Measurements from ENCODE around the gene MRPS10. TPM values are rescaled to one million over a fixed set of nuclear protein-coding genes. Genes with fewer than 3 reads are reported as not detected.
"Not testable (repeated sequence)": the region's sequence is repeated elsewhere in the genome, so short reads cannot be mapped to it uniquely, and the experiment has no call there.

The MRPS10 gene
- total RNA-seq, 1 experiment from 2014 or later = 95.1 TPM

DNA sequence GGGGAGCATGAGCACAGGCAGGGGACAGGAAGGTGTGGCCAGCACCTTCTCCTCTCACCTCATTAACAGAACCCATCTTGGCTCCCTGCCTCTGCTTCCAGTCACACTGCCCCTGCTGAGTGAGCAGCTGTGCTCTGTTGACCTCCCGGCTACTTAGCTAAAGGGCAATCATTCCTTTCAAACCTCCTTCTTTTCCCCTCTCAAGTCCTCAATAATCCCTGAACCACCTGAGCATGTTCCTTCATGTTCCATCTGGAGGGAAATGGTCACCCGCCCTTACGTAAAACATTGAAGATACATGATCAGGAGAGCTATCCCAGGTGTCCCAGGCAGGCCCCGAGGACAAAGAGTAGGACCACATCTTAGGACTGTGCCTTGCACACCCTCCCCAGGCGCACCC lies 21.7 kb upstream of the MRPS10 start:
- DNase-seq (ENCODE audit: low spot score) = peak; percentile 51

GRCh38 chr6:42237857-42238256 lies 20.2 kb upstream of the MRPS10 start:
- DNase-seq (ENCODE audit: low spot score) = no peak

- no peak for DNase-seq (ENCODE audit: low spot score)
Measured at GRCh38 chr6:42236682-42237473, 19.2 kb upstream of the MRPS10 start.

DNA sequence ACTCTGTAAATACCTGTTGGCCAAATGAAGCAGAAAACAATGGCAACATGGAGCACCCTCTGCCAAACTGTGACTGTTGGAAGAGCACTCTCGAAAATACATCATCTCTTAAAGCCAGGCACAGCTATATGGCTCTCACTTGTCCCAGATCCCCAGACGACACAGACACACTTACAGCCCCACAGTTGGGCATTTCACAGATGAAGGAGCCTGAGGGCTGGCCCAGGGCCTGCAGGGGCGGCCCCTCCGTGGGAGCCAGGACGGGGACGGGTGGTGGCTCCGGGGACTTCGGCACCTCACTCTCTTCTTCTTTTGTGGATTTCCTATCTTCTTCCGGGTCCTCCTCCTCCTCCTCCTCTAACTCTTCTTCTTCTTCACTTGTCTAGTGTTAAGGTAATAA lies 18.4 kb upstream of the MRPS10 start:
- no peak for DNase-seq (ENCODE audit: low spot score)

DNA sequence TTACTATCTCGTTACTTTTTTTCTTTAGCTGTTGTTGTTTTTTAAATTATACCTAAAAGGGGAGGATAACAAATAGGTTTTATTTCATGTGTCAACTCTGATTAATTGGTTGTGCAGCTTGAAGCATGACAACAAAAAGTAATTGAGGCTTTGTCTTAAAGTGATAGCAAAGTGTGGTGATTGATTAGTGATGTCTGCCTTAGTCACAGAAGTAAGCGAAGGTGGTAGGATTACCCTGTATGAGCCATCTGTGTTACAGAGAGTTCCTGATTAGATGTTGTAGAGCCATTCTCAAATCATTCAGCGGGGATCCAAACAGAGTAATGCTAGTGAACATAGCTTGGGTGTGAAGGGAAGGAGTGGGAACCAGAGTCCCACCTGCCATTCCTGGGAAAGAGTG lies 14.4 kb upstream of the MRPS10 start:
- no peak for DNase-seq (ENCODE audit: low spot score)

DNA sequence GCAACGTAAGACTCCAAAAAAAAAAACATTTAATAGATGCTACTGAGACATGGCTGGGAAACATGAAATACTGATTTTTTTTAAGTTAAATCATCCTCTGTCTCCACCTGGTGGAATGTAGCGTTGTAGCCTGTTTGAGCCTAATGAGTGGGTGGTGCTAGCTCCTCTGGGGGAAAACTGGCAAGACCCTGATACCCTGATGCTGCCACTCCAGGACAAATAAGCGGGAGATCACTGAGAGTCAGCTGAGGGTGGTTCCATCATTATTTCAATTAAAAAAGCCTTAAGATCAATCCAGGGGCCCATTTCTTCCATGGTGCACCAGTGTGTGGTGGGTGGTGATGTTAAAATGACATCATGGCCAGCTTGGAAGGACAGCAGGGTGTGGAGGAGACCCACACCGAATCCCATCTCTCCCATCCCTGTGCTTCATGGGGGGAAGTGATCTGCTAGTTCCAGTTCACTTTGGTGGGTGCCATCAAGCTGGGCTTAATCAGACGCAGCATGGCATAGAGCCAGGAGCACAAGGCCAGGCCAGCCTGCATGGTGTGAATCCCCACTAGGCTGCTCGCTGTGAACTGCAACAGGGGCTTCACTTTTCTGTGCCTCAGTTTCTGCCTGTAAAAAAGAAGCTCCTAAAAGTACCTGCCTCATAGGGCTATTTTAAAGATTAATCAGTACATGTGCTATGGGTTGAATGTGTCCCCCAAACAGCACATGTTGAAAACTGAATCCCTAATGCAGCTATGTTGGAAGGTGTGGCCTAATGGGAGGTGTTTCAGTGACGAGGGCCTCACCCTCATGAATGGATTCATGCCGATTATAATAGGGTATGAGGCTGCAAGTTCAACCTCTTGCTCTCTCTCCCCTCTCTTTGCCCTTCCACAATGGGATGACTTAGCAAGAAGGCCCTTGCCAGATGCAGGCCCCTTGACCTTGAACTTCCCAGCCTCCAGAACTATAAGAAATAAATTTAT lies 13.0 kb upstream of the MRPS10 start:
- peak; percentile 30 for DNase-seq (ENCODE audit: low spot score)

DNA sequence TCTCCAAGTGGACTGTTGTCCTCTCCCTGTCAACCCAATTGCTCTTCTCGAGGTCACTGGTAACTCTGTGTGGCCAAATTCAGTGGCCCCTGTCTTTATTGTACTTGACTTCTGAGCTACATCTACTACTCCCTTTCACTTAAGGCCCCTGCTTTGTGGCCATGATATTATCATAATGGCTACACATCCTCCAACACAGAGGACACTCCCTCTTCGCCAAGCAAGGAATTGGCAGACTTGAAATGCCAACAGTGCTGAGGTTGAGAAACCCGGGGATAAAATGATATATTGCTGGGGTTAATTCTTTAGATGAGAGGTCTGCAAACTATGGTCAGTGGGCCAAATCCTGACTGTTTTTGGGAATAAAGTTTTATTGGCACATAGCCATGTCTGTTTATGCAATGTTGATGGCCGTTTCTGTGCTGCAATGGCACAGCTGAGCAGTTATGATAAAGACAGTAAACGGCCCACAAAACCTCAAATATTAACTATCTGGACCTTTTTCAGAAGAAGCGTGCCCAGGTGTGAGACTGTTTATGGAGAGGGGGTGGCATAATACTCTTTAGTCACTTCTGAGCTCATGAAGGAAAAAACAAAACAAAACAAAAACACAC lies 12.0 kb upstream of the MRPS10 start:
- no peak for DNase-seq (ENCODE audit: low spot score)

DNA sequence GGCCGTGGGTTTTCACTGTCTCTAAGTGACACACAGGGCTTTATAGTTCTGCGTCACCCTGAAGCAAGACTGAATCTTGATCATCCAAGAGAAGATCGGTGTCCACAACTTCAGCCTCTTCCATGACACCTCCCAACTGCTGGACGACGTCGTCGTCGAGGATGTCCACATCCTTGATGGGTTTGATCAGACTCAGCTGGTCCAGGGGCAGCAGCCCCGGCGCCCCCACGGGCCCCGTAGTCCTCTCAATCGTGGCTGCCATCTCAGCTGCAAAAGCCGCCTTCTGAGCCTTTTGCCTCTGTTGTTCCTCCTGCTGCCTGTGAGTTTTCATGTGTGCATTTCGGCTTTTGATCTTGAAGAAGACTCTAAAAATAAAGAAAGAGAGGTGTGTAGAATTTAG lies 10.6 kb upstream of the MRPS10 start:
- DNase-seq (ENCODE audit: low spot score) = no peak

- no peak for DNase-seq (ENCODE audit: low spot score)
Measured at GRCh38 chr6:42227173-42227850, 9.7 kb upstream of the MRPS10 start.

GRCh38 chr6:42226645-42227143 lies 9.0 kb upstream of the MRPS10 start:
- DNase-seq (ENCODE audit: low spot score) = peak; percentile 85

DNA sequence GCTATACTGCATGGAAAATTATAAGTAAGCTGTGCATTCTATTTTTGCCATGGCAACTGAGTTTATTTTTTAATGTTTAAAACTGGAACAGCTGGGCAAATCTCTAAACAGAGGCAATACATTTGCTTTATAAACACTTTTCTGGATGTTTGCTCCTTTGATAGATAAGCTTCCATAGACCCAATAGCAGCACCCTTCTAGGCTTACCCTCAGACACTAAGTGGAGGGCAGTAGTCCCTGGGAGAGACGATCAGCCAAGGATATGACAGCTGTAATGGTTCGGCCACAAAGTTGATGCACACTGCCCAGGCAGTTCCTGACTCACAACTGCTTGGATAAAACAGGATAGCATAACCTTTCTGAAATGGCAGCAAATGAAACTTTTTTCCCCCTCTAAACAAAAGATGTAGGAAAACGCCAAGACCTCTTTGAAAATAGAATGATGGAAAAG lies 8.5 kb upstream of the MRPS10 start:
- peak; percentile 67 for DNase-seq (ENCODE audit: low spot score)

DNA sequence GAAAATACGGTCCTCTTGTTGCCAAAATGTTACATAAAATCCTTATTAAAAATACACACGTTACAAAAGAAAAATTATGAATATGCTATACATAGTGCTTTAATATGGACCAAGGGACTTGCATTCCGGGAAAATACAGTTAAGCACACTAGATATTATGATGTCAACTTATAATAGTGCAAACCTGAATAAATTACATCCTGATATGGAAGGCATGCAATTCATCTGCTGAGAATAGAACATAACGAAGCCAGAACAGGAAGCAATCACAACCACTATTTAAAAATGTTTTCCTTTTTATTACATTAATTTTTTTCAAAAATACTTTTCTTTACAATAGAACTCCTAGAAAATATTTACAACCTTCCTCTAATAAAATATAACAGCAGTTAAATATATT lies 7.8 kb upstream of the MRPS10 start:
- DNase-seq (ENCODE audit: low spot score) = no peak

- no peak for DNase-seq (ENCODE audit: low spot score)
Measured at GRCh38 chr6:42225029-42225339, 7.3 kb upstream of the MRPS10 start.

GRCh38 chr6:42224222-42225028 lies 6.8 kb upstream of the MRPS10 start:
- DNase-seq (ENCODE audit: low spot score) = peak; percentile 90

DNA sequence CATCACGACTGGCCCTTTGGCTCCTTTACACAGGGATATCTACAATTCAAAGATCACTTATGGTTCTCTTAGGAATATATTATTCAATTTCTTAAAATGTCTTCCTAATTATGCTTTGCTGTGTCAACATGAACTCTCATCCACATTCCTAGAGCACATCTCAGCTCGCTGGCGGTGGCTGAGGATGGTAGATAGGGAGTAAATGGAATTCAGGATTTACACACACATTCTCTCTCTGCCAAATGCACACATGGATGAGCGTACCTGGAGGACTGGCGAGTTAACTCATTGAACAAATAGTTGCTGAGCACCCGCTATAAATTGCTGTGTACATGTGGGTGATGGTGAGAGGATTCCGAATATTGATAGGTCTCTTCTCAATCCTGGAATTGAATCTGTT lies 4.8 kb upstream of the MRPS10 start:
- DNase-seq (ENCODE audit: low spot score) = no peak

DNA sequence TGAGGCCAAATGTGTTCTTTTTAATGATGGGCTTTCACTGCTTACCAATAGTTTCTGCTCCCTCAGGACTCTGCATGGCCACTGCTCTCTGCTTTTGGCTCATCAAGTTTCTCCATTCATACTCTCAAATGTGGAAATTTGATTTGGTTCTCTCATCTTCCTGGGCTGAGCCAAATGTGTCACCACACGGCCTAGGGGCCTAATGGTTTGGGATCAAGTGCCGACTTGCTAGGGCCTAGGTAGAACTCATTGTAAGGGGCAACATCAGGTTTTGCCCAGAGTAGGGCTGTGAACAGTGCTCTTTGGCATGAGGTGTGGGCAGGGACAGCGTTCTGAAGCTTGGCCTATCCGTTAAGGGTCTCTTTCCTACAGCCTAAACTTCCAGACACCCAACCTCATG lies 3.9 kb upstream of the MRPS10 start:
- no peak for DNase-seq (ENCODE audit: low spot score)

DNA sequence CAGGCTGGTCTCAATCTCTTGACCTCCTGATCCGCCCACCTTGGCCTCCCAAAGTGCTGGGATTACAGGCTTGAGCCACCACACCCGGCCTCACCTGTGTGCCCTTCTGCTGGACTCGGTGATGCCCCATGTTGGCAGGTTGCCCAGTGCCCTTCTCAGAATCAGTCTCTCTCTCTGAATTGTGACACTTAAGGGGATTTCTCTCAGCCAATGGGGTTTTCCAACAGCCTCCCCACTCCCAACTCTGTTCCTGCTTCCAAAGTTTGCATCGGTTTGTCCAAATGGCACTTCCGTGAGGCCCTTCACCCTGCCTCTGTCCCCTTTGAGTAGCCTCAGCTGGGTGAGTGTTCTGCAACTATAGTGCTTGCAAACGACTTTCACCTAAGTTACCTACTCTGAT lies 3.1 kb upstream of the MRPS10 start:
- no peak for DNase-seq (ENCODE audit: low spot score)

- DNase-seq (ENCODE audit: low spot score) = no peak
Measured at GRCh38 chr6:42217157-42217518, 523 bp downstream of the MRPS10 start.

GRCh38 chr6:42216495-42216894 lies 1.2 kb downstream of the MRPS10 start:
- DNase-seq (ENCODE audit: low spot score) = not testable (repeated sequence)

- DNase-seq (ENCODE audit: low spot score) = no peak
Measured at GRCh38 chr6:42212442-42212841, 5.2 kb downstream of the MRPS10 start.

GRCh38 chr6:42211726-42212125 lies 5.9 kb downstream of the MRPS10 start:
- DNase-seq (ENCODE audit: low spot score) = no peak

All from A172 (cell line).